Measurements from ENCODE around the gene MYO1G. TPM values are rescaled to one million over a fixed set of nuclear protein-coding genes. Genes with fewer than 3 reads are reported as not detected.

The MYO1G gene
- total RNA-seq, 4 donors from 2014 or later: 2.7 to 14.9 (median 5.0) TPM

GRCh38 chr7:45013465-45013967, 34.7 kb upstream of the MYO1G start:
- H3K4me1 ChIP-seq: no peaks in the 10 kb centered on the region
- no peaks in the 10 kb centered on the region for H3K27me3 ChIP-seq
- DNase-seq: no peak
- H3K9me3 ChIP-seq: no peaks in the 10 kb centered on the region
- TF ChIP-seq POLR2A (IDR thresholded peaks at IDR 0.05) (no peak), CTCF (IDR thresholded peaks at IDR 0.05) (no peak)
- H3K27ac ChIP-seq: no peak overlapping the region
- no peak overlapping the region for H3K4me3 ChIP-seq
- H3K36me3 ChIP-seq: peaks cover 0 to 3% (median 0%) of the 10 kb centered on the region in 3 donors

GRCh38 chr7:45007571-45008328, 28.9 kb upstream of the MYO1G start:
- TF ChIP-seq POLR2A (IDR thresholded peaks at IDR 0.05): no peak
- TF ChIP-seq CTCF (IDR thresholded peaks at IDR 0.05): no peak
- no peak for DNase-seq
- H3K4me1 ChIP-seq: no peaks in the 10 kb centered on the region
- no peak overlapping the region for H3K27ac ChIP-seq
- H3K36me3 ChIP-seq: peaks cover 0 to 3% (median 0%) of the 10 kb centered on the region in 3 donors
- no peaks in the 10 kb centered on the region for H3K9me3 ChIP-seq
- H3K4me3 ChIP-seq: no peak overlapping the region
- no peaks in the 10 kb centered on the region for H3K27me3 ChIP-seq

- TF ChIP-seq CTCF (IDR thresholded peaks at IDR 0.05) (no peak), POLR2A (IDR thresholded peaks at IDR 0.05) (no peak)
- Histone ChIP-seq H3K36me3 (no peaks in the 10 kb centered on the region), H3K4me1 (peaks cover 0 to 2% (median 0%) of the 10 kb centered on the region in 4 donors), H3K27me3 (no peaks in the 10 kb centered on the region), H3K4me3 (no peak overlapping the region), H3K27ac (no peak overlapping the region), H3K9me3 (no peaks in the 10 kb centered on the region)
- no peak for DNase-seq
Measured at GRCh38 chr7:45007106-45007505, 28.3 kb upstream of the MYO1G start.

- no peak for DNase-seq
- Histone ChIP-seq H3K9me3 (no peaks in the 10 kb centered on the region), H3K27ac (no peak overlapping the region), H3K36me3 (no peaks in the 10 kb centered on the region), H3K27me3 (no peaks in the 10 kb centered on the region), H3K4me3 (no peak overlapping the region), H3K4me1 (peaks cover 0 to 18% (median 9%) of the 10 kb centered on the region in 4 donors)
- TF ChIP-seq CTCF (IDR thresholded peaks at IDR 0.05) (no peak), POLR2A (IDR thresholded peaks at IDR 0.05) (no peak)
Measured at GRCh38 chr7:45003789-45004188, 25.0 kb upstream of the MYO1G start.

GRCh38 chr7:45001826-45002225, 23.0 kb upstream of the MYO1G start:
- Histone ChIP-seq H3K27ac (peak overlapping the region in 2 of 4 donors; percentile 87 to 95), H3K36me3 (no peaks in the 10 kb centered on the region), H3K4me3 (peak overlapping the region in 1 of 4 donors; percentile 70), H3K9me3 (no peaks in the 10 kb centered on the region), H3K4me1 (peaks cover 0 to 22% (median 12%) of the 10 kb centered on the region in 4 donors), H3K27me3 (no peaks in the 10 kb centered on the region)
- no peak for TF ChIP-seq POLR2A (IDR thresholded peaks at IDR 0.05)
- no peak for TF ChIP-seq CTCF (IDR thresholded peaks at IDR 0.05)
- DNase-seq: no peak

Measured in Peyer's patch (tissue), 4 donors.